GM21717 (cell line): ENCODE data around the gene MYLIP.

ENCODE experiments used
- ATAC-seq: cut with Tn5 transposase; IDR thresholded peaks from one replicate; pipeline ENCODE4 v1.9.1; 2021; ENCODE audit warnings: mild to moderate bottlenecking, moderate library complexity; ENCODE audit not compliant: unreplicated experiment

MYLIP gene

DNA sequence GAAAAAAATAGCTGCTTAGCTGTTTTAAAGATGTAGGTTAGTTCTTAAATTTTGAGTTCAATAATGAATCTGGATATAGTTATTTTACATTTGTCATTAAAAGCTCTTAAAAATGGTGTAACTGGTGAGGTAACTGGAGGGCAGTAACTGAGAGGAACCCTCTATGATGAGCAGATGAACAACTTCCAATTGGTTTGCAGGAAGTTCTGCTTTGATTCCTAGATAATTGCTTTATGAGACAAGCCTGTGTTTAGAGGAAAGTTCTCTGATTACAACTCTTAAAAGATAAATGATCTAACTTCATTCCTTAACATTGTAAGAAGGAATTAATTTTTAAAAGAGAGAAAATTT, 8.5 kb downstream of the MYLIP start:
- ATAC-seq: no peak

DNA sequence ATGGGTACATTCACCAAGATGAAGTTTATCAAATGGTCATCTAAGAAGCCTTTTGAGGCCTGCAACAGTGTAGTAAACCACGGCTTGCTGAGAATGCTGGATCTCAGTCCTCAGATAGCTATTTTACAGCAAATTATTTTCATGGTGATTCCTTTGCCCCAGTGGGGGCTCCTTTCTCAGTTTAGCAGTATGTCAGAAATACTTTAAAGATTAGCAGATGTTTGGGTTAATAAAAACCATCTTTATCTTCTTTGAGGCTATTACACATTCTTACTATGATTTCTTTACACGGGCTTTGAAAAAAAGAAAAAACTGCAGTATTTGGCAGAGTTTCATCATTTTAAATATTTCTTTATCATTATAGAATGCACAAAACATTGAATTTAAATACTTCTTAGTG, 10.7 kb downstream of the MYLIP start:
- no peak for ATAC-seq

DNA sequence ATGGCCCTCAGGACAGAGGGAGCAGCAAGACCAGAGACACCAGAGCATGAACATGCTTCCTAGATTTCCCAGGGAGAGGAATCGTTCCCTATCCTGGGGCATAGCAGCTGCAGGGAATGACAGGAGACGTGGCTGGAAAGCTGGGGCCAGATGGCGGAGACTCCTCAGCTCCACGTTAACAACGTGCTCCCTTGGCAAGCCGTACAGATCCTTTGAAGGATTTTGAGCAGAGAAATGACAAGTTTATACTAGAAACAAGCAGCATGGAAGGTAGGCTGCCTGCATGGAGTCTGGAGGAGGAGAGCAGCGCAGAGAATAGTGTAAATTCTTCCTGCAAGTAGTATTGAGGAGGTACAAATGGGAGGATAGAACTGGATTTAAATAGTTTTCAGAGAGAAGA, 11.7 kb downstream of the MYLIP start:
- ATAC-seq: no peak

DNA sequence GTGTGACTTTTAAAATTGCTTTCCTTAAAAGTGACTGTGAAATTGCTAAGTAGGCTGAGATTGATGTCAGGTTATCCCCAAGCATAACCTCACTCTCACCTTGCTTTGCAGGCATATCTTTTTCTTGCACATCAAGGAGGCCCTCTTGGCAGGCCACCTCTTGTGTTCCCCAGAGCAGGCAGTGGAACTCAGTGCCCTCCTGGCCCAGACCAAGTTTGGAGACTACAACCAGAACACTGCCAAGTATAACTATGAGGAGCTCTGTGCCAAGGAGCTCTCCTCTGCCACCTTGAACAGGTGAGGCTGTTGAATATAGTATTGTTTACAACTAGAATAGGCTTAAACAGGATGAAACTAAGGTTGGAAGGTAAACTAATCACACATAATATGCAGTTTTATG, 12.6 kb downstream of the MYLIP start:
- ATAC-seq: no peak

DNA sequence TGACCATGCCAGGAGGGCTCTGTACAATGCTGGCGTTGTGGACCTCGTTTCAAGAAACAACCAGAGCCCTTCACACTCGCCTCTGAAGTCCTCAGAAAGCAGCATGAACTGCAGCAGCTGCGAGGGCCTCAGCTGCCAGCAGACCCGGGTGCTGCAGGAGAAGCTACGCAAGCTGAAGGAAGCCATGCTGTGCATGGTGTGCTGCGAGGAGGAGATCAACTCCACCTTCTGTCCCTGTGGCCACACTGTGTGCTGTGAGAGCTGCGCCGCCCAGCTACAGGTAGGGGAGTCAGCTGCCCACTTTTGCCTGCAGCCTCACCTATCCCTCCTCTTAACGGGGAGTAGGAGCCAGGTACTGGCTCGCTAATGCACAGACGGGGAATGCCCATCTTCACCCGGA, 16.2 kb downstream of the MYLIP start:
- no peak for ATAC-seq

DNA sequence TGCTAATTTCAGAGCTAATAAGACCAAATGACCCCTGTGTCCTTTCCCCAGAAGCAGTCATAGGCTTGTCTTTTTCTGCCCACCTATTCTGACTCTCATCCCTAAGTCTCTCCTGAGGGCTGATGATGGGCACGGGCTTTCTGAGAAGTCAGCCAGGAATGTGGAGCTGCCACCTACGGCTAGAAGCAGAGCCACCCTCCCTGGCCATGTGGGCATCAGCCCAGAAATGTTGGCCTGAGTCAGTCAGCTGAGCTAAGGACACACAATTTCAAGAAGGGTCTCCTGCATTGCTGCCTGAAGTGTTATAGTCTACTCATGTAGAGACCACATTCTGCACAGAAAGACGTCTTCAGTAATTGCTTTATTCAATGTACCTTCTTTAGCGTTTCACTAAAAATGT, 17.1 kb downstream of the MYLIP start:
- no peak for ATAC-seq

DNA sequence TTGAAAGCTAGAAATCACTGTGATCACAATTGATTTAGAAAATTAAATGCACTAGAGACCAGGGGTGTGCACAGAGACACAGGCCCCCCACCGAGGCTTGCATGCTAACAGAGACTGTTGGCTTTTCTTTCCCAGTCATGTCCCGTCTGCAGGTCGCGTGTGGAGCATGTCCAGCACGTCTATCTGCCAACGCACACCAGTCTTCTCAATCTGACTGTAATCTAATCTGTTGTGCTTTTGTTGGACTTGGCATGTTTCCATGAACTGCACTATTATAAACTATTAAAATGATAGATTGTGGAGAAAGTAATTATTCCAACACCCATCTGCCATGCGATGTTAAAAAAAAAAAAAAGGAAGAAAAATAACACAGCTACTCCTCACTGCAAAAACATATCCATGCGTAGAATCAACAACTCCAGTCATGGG, 17.7 kb downstream of the MYLIP start:
- ATAC-seq: no peak

DNA sequence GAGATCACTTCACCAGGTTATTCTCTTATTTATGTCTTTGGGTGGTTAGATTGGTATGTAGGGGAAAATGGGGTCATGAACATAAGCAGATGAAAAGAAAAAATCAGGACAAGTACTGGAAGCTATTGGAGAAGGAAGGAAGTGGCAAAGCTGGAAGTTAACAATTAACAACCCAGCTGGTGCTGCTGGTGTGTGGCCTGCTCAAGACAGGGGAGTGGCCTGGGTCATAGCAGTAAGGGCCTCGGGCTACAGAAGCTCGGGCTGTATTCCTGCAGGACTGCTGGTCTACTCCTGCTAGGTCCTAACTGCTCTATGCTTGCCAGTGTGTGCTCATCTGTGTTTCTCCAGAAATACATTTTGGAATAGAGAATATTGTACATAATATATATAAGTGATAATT, 19.6 kb downstream of the MYLIP start:
- no peak for ATAC-seq

DNA sequence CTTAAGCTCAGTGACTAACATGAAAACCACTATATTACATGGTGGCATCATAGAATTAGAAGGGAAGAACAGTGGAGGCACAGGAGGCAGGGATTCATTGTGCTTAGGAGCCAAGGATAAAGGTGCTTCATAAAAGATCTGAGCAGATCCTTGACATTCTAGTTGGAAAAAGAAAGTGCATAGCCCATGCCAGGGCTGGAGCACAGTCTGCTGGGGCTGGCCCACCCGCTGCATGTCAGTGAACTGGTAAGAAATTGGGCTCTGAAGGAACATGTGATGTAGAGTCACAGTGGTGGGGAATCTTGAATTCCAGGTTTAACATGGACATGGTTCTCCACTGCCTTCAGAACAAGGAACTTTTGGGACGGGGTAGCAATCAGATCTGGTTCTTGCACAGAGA, 20.4 kb downstream of the MYLIP start:
- no peak for ATAC-seq

DNA sequence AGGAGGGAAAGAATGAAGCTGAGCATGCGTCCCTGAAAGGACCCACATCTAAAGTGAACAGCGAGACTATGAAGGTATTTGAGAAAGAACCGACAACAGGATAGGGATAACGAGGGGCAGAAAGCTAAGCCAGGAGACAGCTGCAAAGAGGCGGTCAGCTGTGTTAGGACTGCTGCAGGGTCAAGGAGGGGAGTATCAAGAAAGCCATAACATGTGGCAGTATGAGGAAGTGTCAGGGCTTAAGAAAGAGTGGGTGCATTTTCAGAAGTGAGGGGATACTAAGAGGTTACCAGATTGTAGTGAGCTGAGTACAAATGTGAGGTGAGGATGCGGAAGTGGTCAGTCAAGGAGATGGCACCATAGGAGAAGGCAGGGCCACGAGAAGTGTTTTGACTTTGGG, 21.2 kb downstream of the MYLIP start:
- no peak for ATAC-seq

DNA sequence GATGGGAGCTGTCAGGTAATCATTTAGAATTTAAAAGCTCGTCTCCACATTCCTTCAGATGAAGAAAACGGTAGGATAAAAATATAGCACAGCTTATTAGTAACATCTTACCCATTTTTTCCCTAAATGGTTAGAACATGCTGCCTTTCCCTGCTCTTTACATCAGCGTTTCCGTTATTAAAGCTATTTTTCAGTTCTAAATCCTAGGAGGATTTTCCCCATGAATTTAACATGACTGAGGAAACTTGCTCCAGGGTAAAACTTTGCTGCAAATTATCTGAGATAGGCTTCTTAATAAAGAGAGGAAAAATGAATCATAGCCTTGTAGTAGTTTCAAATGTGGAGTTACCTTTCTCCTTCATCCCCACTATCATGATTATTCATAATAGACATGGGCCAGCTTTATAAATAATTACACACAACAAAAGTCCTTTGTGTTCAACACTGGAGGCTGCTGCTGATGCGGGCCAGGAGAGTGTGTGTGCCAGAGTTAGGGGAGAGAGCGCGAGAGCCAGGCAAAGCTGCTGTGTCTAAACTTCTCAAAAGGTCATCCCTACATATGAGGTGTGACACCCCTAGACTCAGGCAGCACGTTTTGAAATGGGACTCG, 24.4 kb downstream of the MYLIP start:
- no peak for ATAC-seq

DNA sequence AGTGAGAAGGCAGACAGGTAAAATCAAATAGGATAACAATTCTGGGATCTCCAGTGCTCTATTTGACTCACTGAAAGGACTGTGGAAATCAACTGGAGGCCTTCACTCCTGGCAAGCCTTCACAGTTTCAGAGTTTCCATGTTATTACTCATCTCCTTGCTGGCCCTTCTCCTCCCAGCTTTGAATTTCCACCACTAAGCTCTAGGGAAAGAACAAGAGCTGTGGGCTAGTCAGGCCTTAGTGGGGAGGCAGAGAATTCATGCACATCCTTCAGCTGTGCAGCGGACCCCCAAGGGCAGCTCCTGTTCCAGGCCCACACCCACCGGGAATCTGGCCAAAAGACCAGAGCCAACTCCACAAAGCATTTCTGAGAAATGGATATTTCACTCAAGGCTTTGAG, 26.0 kb downstream of the MYLIP start:
- no peak for ATAC-seq

DNA sequence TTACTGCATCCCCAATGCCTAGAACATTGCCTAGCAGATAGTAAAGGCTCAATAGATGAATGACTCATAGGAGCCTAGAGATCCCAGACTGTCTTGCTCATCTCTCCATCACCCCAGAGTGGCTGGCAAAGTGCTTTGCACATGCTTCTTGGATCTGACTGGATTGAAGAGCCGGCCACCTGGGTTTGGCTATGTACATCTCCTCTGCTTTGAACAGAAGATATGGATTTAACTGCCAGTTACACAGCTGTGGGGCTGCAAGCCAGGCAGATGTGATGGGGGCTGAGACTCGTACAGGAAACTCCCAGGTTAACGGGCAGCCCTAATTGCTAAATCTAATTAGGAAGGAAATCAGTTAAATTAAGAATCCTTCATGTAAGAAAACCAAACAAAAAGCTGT, 28.6 kb downstream of the MYLIP start:
- ATAC-seq: no peak

DNA sequence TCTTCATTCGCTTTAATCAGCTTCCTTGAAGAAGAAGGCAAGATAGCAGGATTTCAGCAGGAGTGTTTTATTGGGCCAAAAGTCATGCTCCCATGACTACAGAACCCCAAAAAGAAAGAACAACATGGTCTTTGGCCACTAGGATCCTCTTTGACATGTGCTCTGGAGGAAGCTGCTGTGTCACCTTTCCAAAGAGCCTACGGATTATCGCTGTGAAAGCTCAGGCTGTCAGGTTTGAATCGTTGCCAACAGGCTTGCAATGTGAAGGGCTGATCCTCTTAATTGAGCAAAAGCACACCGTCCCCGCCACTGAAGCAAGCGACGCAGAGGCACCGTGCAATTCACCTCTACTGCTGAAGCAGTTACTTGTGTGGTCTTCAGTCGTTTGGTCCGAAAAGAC, 29.0 kb downstream of the MYLIP start:
- ATAC-seq: no peak

DNA sequence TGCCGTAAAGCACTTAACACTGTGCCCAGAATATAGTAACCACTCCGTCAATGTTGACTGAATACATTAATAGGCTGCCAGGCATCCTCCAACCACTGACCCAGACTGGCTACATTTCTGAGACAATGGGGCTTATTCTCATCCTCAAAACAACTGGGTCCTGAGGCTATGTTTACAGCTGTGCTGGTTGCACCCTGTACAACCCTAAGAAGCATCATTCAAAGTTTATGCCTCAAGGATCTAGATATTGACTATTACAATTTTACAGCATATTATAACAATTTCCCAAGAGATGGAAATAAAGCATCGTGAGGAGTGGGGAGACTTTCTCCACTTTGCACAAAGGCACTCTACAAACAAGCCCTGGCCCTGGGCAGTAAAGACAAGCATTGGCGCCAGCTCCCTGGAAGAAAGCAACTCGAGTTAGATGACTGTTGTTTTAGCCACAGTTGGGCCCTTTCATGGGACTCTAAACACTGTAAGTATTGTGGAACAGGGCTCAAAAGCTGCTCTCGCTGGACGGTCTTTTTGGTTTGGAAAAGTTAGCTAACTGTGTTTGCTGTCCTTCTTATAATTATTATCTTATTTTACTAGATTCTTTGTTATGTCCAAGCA, 30.2 kb downstream of the MYLIP start:
- no peak for ATAC-seq

DNA sequence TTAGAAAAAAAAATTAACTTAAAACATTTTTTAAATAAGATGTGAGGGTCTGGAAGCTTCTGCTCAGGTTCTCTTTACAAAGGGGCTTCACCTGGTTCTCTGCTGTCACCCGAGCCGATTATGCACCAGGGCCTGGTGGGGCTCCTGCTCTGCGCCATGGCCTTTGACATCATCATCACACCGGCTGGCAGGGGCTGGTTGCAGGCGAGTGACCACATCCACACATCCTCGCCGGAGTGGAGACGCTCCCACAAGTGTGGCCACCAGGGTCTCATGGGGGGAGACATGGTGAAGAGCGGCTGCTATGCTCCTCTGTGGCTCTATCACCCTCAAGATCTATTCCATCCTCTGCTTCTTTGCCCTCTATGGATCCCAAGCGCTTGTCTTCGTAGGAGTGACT, 31.9 kb downstream of the MYLIP start:
- ATAC-seq: no peak

DNA sequence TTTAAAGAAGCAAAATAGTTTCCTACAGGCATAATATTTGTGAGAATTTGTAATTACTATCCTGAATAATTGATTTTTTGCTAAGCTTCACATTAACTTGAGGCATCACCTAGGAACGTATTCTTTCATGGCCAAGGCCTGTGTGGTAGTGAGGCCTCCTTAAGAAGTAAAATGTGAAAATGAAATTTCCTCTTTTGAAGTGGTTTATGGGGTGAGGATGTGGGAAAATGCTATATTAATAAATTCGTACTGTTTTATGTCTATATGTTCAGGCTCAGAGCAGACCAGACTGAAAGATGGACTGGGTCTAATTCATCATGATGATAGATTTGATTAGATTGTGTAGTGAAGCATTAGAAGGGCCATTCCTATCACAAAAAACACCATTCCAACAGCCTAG, 33.1 kb downstream of the MYLIP start:
- ATAC-seq: no peak

DNA sequence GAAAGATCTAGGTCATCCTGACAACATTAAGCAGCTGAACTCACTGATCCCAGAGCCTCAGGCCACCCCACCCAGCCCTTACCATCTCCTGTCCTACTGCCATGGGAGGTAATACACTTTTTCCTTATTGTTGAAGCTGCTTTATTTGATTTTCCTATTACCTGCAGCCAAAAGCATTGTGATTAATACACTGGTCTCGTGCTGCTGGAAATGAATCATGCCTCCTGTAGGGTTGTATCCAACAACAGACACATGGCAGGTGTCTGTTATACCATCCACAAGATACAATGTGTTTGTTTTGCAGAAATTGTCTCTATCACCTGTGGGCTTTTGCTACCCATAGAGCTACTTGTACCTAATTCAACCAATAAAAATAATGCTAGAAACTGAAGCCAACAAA, 34.2 kb downstream of the MYLIP start:
- ATAC-seq: no peak

DNA sequence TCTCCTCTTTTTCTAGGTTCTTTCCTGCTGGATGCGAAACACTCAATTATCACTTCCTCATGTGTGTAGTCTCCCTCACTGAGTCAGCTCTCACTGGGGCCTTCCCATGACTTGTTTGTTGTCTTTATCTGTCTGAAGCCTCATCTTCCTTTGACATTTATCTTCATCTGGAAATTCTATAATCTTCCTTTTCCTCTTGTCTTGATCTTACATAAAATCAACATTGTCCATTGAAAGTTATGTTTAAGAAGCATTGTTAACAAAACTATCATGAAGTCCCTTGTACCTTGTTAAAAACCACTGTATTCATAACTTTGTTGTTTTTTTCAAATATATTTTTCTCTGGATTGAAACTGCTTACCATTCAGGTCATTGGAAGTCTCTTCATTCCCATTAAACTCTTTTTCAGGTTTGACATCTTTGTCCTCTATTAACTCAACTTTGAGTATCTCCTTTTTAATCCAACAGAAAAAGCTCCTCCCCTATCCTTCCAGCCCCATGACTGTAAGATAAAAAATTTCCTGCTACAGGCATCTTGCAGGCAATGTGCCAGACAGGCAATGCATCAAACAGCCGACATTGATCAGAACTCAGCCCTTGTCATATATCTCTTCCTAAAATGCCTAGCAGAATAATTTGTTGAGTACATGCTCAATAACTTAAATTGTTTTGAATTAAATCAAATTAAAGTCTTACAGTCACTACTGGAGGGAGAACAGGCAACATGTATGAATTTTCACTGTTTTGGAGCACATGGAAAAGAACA, 34.8 kb downstream of the MYLIP start:
- ATAC-seq: no peak

DNA sequence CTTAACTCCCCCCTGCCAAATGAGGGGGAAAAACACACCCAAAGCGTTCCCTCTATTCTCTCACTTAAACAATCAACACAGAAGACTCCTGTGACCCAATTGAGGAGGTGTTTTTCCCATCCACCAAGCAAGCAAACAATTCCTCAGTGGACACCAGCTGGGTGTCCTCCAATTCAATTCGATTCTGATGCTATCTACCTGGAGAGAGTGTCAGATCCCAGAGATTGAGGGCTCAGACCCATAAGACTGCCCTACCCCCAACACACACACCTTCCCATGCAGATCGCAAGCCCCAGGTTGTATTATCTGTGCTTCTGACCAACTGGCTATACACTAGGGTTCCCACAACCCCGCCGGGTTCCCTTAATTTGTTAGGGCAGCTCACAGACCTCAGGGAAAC, 36.8 kb downstream of the MYLIP start:
- no peak for ATAC-seq

DNA sequence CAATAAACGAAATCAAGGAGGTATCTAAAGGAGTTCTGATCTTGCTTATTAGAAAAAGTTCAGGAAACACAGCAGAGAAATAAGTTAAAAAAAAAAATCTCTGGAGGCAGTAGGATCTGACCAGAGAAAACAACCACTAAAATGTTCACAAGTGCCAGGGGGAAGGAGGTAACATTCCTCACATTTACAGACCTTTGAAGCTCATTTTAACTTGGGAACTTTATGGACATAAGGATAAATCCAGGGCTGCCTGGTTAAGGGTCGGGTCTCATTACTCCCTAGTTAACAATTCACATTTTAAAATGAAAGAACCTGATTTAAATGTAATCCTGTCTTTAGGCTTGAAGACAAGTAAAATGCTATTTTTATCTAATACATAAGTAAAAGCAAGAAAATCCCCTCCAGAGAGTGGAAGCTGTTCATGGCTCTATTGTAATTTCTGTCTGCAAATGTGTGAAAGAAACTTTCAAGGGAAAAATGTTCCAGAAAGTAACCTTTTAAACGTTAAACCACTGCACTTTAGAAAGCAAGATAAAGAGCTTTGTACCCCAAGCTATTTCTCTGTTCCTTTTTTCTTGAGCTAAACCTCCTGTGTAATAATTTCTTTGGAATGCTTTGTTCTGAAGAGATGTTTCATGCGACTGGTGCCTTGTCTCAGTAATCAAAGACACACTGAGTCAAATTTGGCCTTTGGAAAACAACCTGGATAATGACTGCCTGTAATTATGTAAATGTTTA, 38.2 kb downstream of the MYLIP start:
- no peak for ATAC-seq

DNA sequence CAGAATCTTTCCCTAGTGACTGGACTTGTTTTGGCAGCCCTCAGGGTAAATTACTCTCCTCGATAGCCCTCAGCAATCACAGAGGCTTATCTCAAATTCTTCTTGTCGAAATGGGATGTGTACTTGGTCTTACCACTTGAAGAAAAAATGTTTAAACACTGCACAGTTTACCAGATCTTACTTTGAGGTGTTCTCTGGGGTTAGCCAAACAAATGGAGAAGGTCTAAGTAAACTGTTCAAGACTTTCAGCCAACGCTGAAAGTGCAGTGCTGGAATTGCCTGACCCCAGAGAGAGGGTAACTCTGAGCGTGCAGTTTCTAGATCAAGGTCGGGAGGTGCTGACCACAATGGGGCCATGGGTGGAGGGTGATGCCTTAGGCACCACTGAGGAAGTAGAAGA, 39.2 kb downstream of the MYLIP start:
- no peak for ATAC-seq
